Fibroblast of lung (primary cell): ENCODE measurements around the gene DNER.

Source experiments
- CTCF ChIP-seq, 2 donors: IDR thresholded peaks in 1 of 2; conservative IDR thresholded peaks in 1 of 2; 1 replicate in 1 of 2; 2 replicates in 1 of 2; pipeline ENCODE4 v1.5.1; 2011 to 2012; ENCODE audit warnings: low read length in 2 of 2, control low read depth in 1 of 2, inconsistent platforms in 1 of 2, low read depth in 1 of 2, mild to moderate bottlenecking in 1 of 2
- EZH2 ChIP-seq: IDR thresholded peaks from 2 replicates; pipeline ENCODE4 v1.5.1; 2012; ENCODE audit warnings: low read length, control low read depth, mild to moderate bottlenecking; ENCODE audit errors: missing control alignments

DNA sequence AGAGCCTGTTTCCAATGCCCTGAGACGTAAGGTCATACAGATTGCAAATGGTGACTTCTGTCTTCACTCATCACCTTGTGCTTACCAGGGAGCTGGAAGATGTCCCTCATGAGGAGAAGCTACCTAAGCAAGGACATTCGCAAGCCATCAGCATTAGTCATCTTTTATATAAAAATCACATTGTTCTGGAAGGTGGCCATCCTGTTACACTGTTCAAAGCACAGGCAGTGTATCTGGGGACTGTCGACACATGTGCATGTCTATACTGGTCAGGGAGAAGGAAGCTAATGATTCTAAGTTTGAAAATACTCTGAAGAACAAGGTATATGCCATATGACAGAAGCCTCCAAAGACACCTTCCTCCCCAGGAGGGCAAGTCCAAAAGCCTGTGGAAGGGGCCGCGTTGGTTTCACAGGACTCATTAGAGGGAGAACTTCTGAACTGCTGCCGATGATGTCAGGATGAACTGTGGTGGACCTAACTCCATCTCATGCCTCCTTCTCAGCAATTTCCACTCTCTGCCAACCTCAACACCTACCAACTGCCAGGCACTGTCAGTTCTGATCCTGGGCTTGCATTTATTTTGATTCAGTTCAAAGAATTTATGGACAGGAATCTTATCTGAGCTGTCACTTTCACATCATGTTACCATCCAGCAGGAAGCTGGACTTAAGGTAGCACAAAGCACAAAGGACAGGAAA lies 39.4 kb downstream of the DNER start:
- TF ChIP-seq CTCF (conservative IDR thresholded peaks at IDR 0.05 in 1 of 2, IDR thresholded peaks at IDR 0.05 in 1 of 2; ENCODE audit: low read depth in 1 of 2, low read length in 2 of 2) (no peak), EZH2 (no peak)
